HL-60 (cell line): ENCODE measurements around the gene DMBT1.

ENCODE experiments used
- DNase-seq, 2 experiments: peaks; one replicate each; pipeline ENCODE4 v3.0.0-alpha.2; 2010 to 2020; ENCODE audit warnings: low read depth in 1 of 2, low spot score in 1 of 2
- H3K27ac ChIP-seq: fragments of 250-450 bp; sonication (Bioruptor Pico); replicated peaks from 2 replicates; pipeline ENCODE4 v1.5.1; 2020; ENCODE audit warnings: mild to moderate bottlenecking, moderate library complexity
- H3K27me3 ChIP-seq: fragments of 250-450 bp; sonication (Bioruptor Pico); 2 replicates; pipeline ENCODE4 v1.5.1; 2021; ENCODE audit warnings: mild to moderate bottlenecking, moderate library complexity; ENCODE audit not compliant: insufficient read depth, poor library complexity, severe bottlenecking
- H3K4me3 ChIP-seq: replicated peaks from 2 replicates; pipeline ENCODE4 v1.5.1; 2011; ENCODE audit warnings: mild to moderate bottlenecking, control low read depth, low read length; ENCODE audit not compliant: insufficient read depth
- CTCF ChIP-seq: IDR thresholded peaks from one replicate; pipeline ENCODE4 v1.5.1; 2011; ENCODE audit warnings: low read length, control low read depth, inconsistent platforms; ENCODE audit not compliant: insufficient read depth
- GABPA ChIP-seq: IDR thresholded peaks from 2 replicates; pipeline ENCODE4 v1.6.1; 2012; ENCODE audit warnings: low read depth
- POLR2AphosphoS5 ChIP-seq: IDR thresholded peaks from 2 replicates; pipeline ENCODE4 v1.6.1; 2012; ENCODE audit warnings: low read depth
- REST ChIP-seq: IDR thresholded peaks from 2 replicates; pipeline ENCODE4 v1.6.1; 2012; ENCODE audit warnings: low read depth; ENCODE audit not compliant: insufficient replicate concordance
- SPI1 ChIP-seq: IDR thresholded peaks from 2 replicates; pipeline ENCODE4 v1.6.1; 2012; ENCODE audit warnings: low read depth, mild to moderate bottlenecking, borderline replicate concordance

The DMBT1 gene

GRCh38 chr10:122632576-122632975, 72.0 kb downstream of the DMBT1 start:
- Histone ChIP-seq H3K27ac (no peak overlapping the region), H3K4me3 (no peak overlapping the region), H3K27me3 (no peaks in the 10 kb centered on the region)
- no peak for TF ChIP-seq REST
- TF ChIP-seq CTCF = no peak
- TF ChIP-seq POLR2AphosphoS5 = no peak
- no peak for TF ChIP-seq GABPA
- no peak for DNase-seq

- DNase-seq = no peak
- TF ChIP-seq CTCF (no peak), POLR2AphosphoS5 (no peak), GABPA (no peak), SPI1 (no peak), REST (no peak)
- Histone ChIP-seq H3K4me3 (no peak overlapping the region), H3K27ac (no peak overlapping the region), H3K27me3 (no peaks in the 10 kb centered on the region)
Observed at GRCh38 chr10:122636953-122637352, 76.4 kb downstream of the DMBT1 start.

GRCh38 chr10:122637376-122637775, 76.8 kb downstream of the DMBT1 start:
- no peak for DNase-seq
- TF ChIP-seq REST (no peak), GABPA (no peak), SPI1 (no peak), POLR2AphosphoS5 (no peak), CTCF (no peak)
- Histone ChIP-seq H3K27me3 (no peaks in the 10 kb centered on the region), H3K27ac (no peak overlapping the region), H3K4me3 (no peak overlapping the region)
